Measurements from ENCODE around the gene AGPS. TPM values are rescaled to one million over a fixed set of nuclear protein-coding genes. Genes with fewer than 3 reads are reported as not detected.
"Not testable (repeated sequence)": the region's sequence is repeated elsewhere in the genome, so short reads cannot be mapped to it uniquely, and the experiment has no call there.

Gene AGPS
- total and polyA plus RNA-seq, 2 experiments from 2014 or later: 22.9 to 36.7 TPM

DNA sequence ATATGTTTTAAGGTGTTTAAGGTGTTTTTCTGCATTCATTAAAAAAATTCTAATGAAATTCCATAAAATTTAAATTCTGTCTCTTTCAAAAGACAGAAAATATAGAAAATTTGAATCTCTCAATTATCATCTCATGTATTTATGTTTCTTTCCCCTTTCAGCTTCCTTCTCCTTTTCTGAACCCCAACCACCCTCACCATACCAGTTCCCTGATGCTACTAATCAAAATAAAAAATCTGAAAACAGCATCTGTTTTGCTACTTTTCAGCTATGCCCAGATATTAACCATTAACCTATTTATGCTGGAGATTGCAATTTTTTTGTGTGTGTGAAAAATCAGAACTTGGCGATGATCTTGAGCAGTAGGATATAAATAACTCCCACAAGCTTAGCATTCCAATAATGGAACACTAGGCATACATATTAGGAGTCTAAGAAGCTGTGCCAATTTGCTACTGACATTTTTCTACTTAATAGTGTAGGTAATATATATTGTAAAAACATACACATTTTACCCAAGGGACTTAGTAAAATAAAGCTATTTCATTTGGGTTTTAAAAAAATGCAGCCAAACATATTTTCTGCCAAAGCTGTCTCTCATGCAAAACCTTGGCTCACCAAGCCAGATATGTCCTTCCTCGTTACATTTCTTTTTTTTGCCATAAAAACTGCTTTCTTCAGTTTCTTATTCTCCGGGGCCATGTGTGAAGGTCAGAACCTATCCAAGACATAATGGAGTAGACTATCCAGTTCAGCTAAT lies 32.6 kb upstream of the AGPS start:
- Histone ChIP-seq H3K4me2 (ENCODE audit: unreplicated experiment) (no peak overlapping the region), H3F3A (ENCODE audit: insufficient read depth) (no peaks in the 10 kb centered on the region), H3K4me1 (ENCODE audit: insufficient read depth) (no peaks in the 10 kb centered on the region), H3K79me2 (ENCODE audit: insufficient read depth) (no peaks in the 10 kb centered on the region), H2AFZ (no peak overlapping the region), H3K4me3 (no peak overlapping the region), H3K36me3 (ENCODE audit: low read depth) (no peaks in the 10 kb centered on the region), H3K27me3 (replicated peaks; ENCODE audit: insufficient read depth) (no peaks in the 10 kb centered on the region), H3K27ac (no peak overlapping the region), H3K9me3 (ENCODE audit: low read depth) (no peaks in the 10 kb centered on the region), H3K9ac (no peak overlapping the region), H3K9me2 (ENCODE audit: insufficient read depth) (no peaks in the 10 kb centered on the region), H4K20me1 (ENCODE audit: insufficient read depth) (no peaks in the 10 kb centered on the region; the same call in 1 of the 2 replicates)
- in situ Hi-C loops (cut with MboI): no loop called here
- TF ChIP-seq EZH2 (IDR thresholded peaks at IDR 0.05; ENCODE audit: insufficient read depth, poor library complexity, severe bottlenecking) (no peak), EZH2phosphoT487 (IDR thresholded peaks at IDR 0.05; ENCODE audit: insufficient read depth, low read depth) (no peak)
- no peak for DNase-seq
- 52 to 57% methylated on average over 3 of the region's 3 CpGs for WGBS, 2 experiments (ENCODE audit: low coverage in 1 of 2, low lambda C conversion rate in 2 of 2, missing lambda C conversion rate in 2 of 2)

DNA sequence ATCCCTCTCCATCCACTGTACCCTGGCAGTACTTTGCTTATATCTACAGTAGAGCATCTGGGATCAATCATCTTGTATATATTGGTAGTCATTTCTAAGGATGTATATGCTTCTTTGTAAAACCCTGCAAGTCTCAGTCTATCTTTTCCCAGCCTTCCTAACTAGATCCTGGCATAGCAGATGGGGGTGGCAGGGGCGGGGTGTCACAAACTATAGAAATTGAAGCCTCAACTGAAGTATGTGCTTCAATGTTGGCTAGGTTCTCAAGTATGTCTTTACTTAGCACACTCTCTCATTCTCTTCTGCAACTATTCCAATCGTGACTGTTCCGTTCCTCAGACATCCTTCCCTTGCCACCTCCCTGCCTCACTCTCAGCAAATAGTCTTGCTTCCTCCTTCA lies 30.1 kb upstream of the AGPS start:
- no peak for DNase-seq
- no peak overlapping the region for H3K9ac ChIP-seq
- 54 to 56% methylated on average over 3 of the region's 3 CpGs for WGBS, 2 experiments (ENCODE audit: low coverage in 1 of 2, low lambda C conversion rate in 2 of 2, missing lambda C conversion rate in 2 of 2)
- H3K27ac ChIP-seq: no peak overlapping the region
- H2AFZ ChIP-seq: no peak overlapping the region
- no peak overlapping the region for H3K4me3 ChIP-seq
- no peaks in the 10 kb centered on the region for H3K79me2 ChIP-seq (ENCODE audit: insufficient read depth)
- no peak for TF ChIP-seq EZH2 (IDR thresholded peaks at IDR 0.05; ENCODE audit: insufficient read depth, poor library complexity, severe bottlenecking)
- TF ChIP-seq EZH2phosphoT487 (IDR thresholded peaks at IDR 0.05; ENCODE audit: insufficient read depth, low read depth): no peak
- in situ Hi-C loops (cut with MboI): no loop called here
- H3K27me3 ChIP-seq (replicated peaks; ENCODE audit: insufficient read depth): no peaks in the 10 kb centered on the region
- no peaks in the 10 kb centered on the region for H3K9me3 ChIP-seq (ENCODE audit: low read depth)
- no peaks in the 10 kb centered on the region for H3K9me2 ChIP-seq (ENCODE audit: insufficient read depth)
- no peaks in the 10 kb centered on the region for H3K4me1 ChIP-seq (ENCODE audit: insufficient read depth)
- no peaks in the 10 kb centered on the region for H3K36me3 ChIP-seq (ENCODE audit: low read depth)
- no peaks in the 10 kb centered on the region for H3F3A ChIP-seq (ENCODE audit: insufficient read depth)
- H3K4me2 ChIP-seq (ENCODE audit: unreplicated experiment): no peak overlapping the region
- H4K20me1 ChIP-seq (ENCODE audit: insufficient read depth): no peaks in the 10 kb centered on the region; the same call in 1 of the 2 replicates

DNA sequence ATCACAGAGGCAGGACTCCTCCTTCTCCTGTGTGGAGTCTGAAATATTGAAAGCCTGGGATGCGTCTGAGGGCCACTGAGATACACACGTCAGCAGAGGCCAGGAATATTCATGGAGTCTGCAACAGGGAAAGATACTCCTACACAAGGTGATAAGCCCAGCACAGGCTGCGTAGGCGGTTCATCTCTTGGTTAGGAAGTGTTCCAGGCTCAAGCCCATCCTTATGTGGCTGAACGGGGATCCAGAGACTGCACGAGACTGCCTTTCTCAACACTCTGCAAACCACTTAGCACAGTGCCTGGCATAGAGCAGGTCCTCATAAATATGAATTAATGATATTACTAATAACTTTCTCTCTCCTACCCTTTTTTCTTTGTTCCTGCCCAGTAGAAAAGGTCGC lies 29.2 kb upstream of the AGPS start:
- Histone ChIP-seq H3K27ac (no peak overlapping the region), H3K9me2 (ENCODE audit: insufficient read depth) (no peaks in the 10 kb centered on the region), H3K4me2 (ENCODE audit: unreplicated experiment) (no peak overlapping the region), H3K9ac (no peak overlapping the region), H4K20me1 (ENCODE audit: insufficient read depth) (no peaks in the 10 kb centered on the region; the same call in 1 of the 2 replicates), H3K27me3 (replicated peaks; ENCODE audit: insufficient read depth) (no peaks in the 10 kb centered on the region), H3F3A (ENCODE audit: insufficient read depth) (no peaks in the 10 kb centered on the region), H3K4me1 (ENCODE audit: insufficient read depth) (no peaks in the 10 kb centered on the region), H2AFZ (no peak overlapping the region), H3K9me3 (ENCODE audit: low read depth) (no peaks in the 10 kb centered on the region), H3K36me3 (ENCODE audit: low read depth) (no peaks in the 10 kb centered on the region), H3K4me3 (no peak overlapping the region), H3K79me2 (ENCODE audit: insufficient read depth) (no peaks in the 10 kb centered on the region)
- no peak for DNase-seq
- TF ChIP-seq EZH2phosphoT487 (IDR thresholded peaks at IDR 0.05; ENCODE audit: insufficient read depth, low read depth): no peak
- no peak for TF ChIP-seq EZH2 (IDR thresholded peaks at IDR 0.05; ENCODE audit: insufficient read depth, poor library complexity, severe bottlenecking)
- 97 to 100% methylated on average over 7 of the region's 7 CpGs for WGBS, 2 experiments (ENCODE audit: low coverage in 1 of 2, low lambda C conversion rate in 2 of 2, missing lambda C conversion rate in 2 of 2)
- in situ Hi-C loops (cut with MboI): no loop called here

DNA sequence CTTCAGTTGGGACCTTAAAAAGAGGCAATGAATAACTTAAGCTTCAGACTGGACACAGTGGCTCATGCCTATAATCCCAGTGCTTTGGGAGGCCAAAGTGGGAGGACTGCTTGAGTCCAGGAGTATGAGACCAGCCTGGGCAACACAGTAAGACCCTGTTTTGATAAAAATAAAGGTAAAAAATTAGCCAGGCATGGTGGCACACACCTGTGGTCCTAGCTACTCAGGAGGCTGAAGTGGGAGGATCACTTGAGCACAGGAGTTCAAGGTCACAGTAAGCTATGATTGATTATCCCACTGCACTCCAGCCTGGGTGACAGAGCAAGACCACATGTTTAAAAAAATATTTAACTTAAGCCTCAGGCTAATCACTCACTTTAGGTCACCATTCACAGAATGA lies 26.8 kb upstream of the AGPS start:
- H3K9ac ChIP-seq; H3K27me3 ChIP-seq (replicated peaks; ENCODE audit: insufficient read depth); H3K9me3 ChIP-seq (ENCODE audit: low read depth); H3K9me2 ChIP-seq (ENCODE audit: insufficient read depth); in situ Hi-C loops (cut with MboI); H3K4me3 ChIP-seq; DNase-seq; H3K4me2 ChIP-seq (ENCODE audit: unreplicated experiment); H3K79me2 ChIP-seq (ENCODE audit: insufficient read depth); H3F3A ChIP-seq (ENCODE audit: insufficient read depth); H3K27ac ChIP-seq; H4K20me1 ChIP-seq (ENCODE audit: insufficient read depth); H3K36me3 ChIP-seq (ENCODE audit: low read depth); H3K4me1 ChIP-seq (ENCODE audit: insufficient read depth); H2AFZ ChIP-seq: not testable (repeated sequence)

DNA sequence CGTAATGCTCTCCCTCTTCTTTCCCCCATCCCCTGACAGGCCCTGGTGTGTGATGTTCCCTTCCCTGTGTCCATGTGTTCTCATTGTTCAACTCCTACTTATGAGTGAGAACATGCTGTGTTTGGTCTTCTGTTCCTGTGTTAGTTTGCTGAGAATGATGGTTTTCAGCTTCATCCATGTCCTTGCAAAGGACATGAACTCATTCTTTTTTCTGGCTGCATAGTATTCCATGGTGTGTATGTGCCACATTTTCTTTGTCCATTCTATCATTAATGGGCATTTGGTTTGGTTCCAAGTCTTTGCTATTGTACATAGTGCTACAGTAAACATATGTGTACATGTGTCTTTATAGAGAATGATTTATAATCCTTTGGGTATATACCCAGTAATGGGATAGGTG lies 24.6 kb upstream of the AGPS start:
- whole genome bisulfite sequencing, 2 experiments (ENCODE audit: low coverage in 1 of 2, low lambda C conversion rate in 2 of 2, missing lambda C conversion rate in 2 of 2): 90 to 100% methylated on average over 1 of the region's 1 CpG
- H3F3A ChIP-seq (ENCODE audit: insufficient read depth); DNase-seq; H3K4me2 ChIP-seq (ENCODE audit: unreplicated experiment); H3K27me3 ChIP-seq (replicated peaks; ENCODE audit: insufficient read depth); H3K9me3 ChIP-seq (ENCODE audit: low read depth); H3K9me2 ChIP-seq (ENCODE audit: insufficient read depth); H3K36me3 ChIP-seq (ENCODE audit: low read depth); H4K20me1 ChIP-seq (ENCODE audit: insufficient read depth); H3K4me3 ChIP-seq; H3K4me1 ChIP-seq (ENCODE audit: insufficient read depth); H3K27ac ChIP-seq; H3K79me2 ChIP-seq (ENCODE audit: insufficient read depth); H3K9ac ChIP-seq; H2AFZ ChIP-seq; in situ Hi-C loops (cut with MboI): not testable (repeated sequence)

Measured in GM23248 (cell line).